Sciatic nerve (tissue), 2 donors: Measurements from ENCODE around the gene DBR1. TPM values are rescaled to one million over a fixed set of nuclear protein-coding genes. Genes with fewer than 3 reads are reported as not detected.
"Not testable (repeated sequence)": the region's sequence is repeated elsewhere in the genome, so short reads cannot be mapped to it uniquely, and the experiment has no call there.

Experiments
- ATAC-seq: fragments of 200-7000 bp; cut with Tn5 transposase; one replicate; pipeline ENCODE4 v1.9.1; 2020; ENCODE audit warnings: mild to moderate bottlenecking, moderate library complexity
- DNase-seq: peaks from one replicate; pipeline ENCODE4 v3.0.0-alpha.2; 2020; ENCODE audit warnings: low spot score
- intact Hi-C: fragments of 100-400 bp; cut with DNase I; formaldehyde crosslinking; loops from one replicate; pipeline ENCODE4 v1.14.2; 2022
- total RNA-seq: library from RNA; stranded (reverse); fragmentation: NEBNext Ultra II Directional; extraction: Animal tissue kit (Norgen Biotek cat#: 25700); gene quantifications from one replicate; pipeline ENCODE4 v1.2.1, GENCODE V29; 2021
- donor health status: DM: no; HTN: no; CAD: no.
- donor health status: DM: no; HTN: no; CAD: no.

The DBR1 gene
- total RNA-seq, 1 donor from 2014 or later = 14.6 TPM

DNA sequence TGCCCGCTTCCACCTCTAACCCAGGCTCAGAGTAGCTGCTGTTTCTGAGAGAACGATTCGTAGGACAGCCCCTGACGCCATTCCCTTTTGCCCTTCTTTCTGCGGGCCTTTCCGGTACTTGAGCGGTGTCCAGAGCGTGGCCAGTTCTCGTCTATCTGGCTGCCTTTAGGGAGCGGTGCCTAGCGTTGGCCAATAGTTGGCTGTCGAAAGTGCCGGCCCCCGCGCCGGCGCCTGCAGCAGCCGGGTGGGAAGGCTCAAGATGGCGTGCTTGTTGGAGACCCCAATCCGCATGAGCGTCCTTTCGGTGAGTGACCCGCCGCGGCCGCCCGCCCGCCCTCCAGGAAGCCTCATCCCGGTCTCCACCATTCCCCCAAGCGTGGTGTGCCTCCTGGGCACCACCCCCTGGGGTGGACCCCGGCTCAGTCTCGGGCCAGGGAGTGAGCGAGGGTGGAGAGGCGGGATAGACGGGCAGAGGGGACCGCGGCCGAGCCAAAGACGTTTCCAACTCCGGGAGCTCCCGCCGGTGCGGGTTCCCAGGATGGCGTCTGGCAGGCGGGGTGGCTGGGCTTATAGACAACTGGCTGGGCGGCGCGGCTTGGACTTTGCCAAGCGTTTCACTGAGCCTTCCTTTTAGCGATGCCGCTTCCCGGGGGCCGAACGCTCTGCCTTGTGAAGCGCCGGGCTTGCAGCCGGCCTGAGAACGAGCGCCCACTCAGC lies 12.7 kb upstream of the DBR1 start, which contains the start of gene ARMC8:
ARMC8 (plus strand) TSS at position 6 of the 717 bp plus-strand sequence; CDS start at position 260, 254 bp downstream.
- peak; percentile 75 for DNase-seq
- peak; percentile 84 for ATAC-seq
- intact Hi-C loops = no loop called here

- DNase-seq (peak; percentile 92), ATAC-seq (peak; percentile 98)
- intact Hi-C loops = no loop called here
Measured at GRCh38 chr3:138186803-138187295, 12.1 kb upstream of the DBR1 start.

DNA sequence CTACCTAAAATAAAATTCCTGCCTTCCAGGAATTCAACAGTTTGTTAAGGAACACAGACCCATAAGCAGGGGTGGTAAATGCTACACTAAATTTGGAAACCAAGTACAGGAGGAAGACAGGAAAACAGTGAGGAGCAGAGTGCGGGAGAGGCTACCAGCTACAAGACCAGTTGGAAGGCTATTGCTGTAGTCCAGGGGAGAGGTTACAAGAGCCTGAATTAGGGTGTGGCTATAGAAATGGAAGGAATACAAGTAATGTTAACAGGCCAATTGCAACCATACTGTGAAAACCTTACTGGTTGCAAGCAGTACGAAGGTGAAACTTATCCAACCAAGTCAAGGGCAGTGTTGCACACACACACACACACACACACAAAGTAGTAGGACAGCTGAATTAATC lies 11.5 kb upstream of the DBR1 start:
- no peak for DNase-seq
- no peak for ATAC-seq
- intact Hi-C loops = no loop called here

DNA sequence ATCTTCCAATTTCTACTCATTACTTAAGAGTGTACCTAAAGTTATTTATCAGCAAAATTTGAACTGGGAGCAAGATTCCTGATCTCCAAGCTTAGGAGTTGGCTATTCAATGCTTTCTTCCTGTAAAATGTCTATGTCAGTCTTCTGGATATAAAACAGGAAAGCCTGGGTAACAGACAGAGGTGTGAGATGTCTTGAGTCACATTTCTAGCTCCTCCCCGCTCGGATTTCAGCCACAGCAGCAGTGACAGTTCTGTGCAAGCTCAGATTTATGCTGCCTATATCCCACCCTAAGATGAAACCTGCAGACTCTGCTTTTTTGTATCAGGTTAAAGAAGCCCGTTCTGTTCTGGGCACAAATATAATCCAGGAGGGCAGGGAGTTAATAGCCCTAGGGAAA lies 10.3 kb upstream of the DBR1 start:
- intact Hi-C loops = loop anchor here (2.0 kb wide), 1 partner anchor 70 kb away; the partner anchor contains the start of gene DZIP1L
- ATAC-seq = no peak
- DNase-seq = no peak

- DNase-seq = no peak
- intact Hi-C loops = no loop called here
- no peak for ATAC-seq
Measured at GRCh38 chr3:138180375-138181029, 5.8 kb upstream of the DBR1 start.

DNA sequence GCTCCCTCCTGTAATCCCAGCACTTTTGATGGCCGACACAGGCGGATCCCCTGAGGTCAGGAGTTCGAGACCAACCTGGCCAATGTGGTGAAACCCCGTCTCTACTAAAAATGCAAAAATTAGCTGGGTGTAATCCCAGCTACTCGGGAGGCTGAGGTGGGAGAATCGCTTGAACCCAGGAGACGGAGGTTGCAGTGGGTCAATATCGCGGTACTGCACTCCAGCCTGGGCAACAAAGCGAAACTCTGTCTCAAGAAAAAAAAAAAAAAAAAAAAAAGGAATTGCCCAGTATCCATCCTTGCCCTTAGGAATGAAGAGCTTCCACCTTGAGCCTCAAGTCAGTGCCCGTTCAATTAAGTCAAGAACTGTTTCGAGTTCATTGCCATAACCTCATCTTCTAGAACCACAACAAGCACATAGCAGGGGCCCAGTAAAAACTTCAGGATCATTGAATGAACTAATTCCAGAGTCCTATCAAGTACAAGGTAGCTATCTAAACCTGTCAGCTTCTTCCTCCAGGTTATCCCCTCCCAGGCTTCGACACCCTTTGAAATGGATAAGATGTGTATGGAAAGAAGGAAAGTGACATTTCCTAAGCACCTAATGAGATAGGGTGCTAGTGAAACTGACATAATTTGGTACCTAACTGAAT lies 826 bp downstream of the DBR1 start:
- DNase-seq (no peak), ATAC-seq (peak; percentile 5)
- intact Hi-C loops = no loop called here

DNA sequence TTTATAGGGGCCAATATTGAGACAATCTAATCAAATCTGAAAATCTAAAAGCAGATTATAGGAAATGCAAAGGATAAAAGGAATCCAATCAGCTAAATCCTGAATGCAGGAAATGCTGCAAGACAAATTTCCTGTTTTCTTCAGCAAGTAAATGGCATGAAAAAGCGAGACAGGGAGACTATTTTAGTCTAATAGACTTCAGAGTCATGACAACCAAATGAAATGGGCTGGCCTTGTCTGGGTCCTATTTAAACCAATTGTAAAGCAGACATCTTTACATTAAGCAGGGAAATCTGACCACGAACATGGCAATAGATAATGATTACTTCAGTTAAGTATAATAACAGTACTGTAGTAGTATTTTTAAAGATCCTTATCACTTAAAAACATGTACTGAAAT lies 2.1 kb downstream of the DBR1 start:
- DNase-seq (no peak), ATAC-seq (no peak)
- intact Hi-C loops = no loop called here

DNA sequence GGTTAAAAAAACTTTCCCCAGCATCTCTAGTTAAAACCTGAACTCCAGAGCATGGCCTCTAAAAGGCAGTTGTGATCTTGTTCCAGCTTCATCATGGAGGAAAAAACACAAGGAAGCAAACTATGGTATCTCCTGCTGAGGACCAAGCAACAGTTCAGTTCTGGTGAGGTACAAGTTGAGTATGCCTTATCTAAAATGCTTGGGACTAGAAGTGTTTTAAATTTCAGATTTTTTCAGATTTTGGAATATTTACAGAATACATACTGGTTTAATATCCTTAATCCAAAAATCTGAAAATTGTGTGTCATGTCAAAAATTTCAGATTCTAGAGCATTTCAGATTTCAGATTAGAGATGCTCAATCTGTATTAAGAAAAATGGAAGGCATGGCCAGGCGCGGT lies 9.7 kb downstream of the DBR1 start:
- DNase-seq (no peak), ATAC-seq (no peak)
- intact Hi-C loops = no loop called here

DNA sequence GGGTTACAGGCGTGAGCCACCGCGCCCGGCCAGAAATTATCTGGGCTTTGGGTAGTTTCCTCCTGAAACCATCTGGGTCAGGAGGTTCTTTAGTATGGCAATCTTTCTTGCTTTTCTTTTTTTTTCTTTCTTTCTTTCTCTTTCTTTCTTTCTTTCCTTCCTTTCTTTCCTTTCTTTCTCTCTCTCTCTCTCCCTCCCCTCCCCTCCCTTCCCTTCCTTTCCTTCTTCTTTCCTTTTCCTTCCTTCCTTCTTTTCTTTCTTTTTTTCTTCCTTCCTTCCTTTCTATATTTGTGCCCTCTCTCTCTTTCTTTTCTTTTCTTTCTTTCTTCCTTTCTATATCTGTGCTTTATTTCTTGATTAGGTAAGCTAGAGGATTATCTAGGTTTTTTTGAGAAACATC lies 17.0 kb downstream of the DBR1 start:
- no peak for DNase-seq
- ATAC-seq = no peak
- intact Hi-C loops = no loop called here

GRCh38 chr3:138154534-138154933 lies 20.2 kb downstream of the DBR1 start:
- intact Hi-C loops = no loop called here
- DNase-seq = no peak
- ATAC-seq = no peak

DNA sequence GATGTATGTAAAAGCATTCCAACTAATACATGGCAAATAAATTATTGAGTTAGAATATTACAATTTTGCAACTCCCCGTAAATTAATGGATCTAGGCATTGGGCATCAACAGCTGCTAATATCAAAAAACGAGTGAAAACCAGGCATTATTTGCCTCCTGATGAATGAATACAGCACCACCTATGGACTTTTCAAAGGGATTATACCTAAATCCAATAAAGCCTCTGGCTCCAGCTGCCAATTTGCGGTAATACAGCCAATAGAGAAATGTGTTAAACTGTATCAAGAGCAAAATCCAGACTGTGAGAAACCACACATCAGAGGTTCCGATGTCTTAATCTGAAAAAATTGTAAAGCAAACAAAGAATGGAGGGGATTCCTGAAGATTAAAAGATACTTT lies 26.2 kb downstream of the DBR1 start:
- DNase-seq (no peak), ATAC-seq (no peak)
- intact Hi-C loops = no loop called here

GRCh38 chr3:138142181-138142580 lies 32.5 kb downstream of the DBR1 start:
- intact Hi-C loops, ATAC-seq, DNase-seq: not testable (repeated sequence)

DNA sequence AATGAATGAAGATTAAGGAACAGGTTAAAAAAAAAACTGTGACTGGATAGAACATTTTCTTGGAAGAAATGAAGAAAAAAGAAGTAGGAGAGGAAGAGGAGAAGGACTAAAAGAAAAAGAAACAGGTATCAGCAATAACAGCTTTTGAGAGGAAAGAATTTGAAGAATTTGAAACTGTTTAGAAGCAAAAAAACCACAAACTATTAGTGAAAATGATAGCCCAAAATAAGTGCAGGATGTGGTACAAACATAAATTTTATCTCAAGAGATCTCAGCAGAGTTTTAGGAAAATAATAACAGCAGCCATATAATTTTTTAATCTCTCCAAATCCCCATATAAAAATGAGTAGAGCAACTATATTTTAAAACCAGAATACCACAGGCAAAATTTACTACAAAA lies 33.8 kb downstream of the DBR1 start:
- no peak for DNase-seq
- intact Hi-C loops = no loop called here
- no peak for ATAC-seq

DNA sequence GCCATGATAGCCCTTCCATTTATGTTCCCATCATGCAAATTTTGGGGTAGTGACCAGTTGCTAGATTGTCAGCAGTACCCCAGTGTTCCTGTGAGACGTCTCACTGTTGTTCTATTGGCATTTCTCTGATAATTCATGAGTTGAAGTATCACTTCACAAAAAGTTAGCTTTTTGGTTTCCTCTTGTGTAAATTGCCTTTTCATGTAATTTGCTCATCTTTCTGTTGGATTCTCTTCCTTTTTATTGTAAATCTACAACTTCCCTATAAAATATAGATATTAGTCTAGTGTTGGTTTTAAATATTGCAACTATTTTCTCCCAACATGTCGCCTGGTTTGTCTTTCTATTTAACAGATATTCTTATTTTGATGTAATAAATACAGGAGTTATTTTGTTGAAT lies 35.0 kb downstream of the DBR1 start:
- ATAC-seq = no peak
- intact Hi-C loops = no loop called here

GRCh38 chr3:138137861-138138260 lies 36.9 kb downstream of the DBR1 start:
- no peak for ATAC-seq
- DNase-seq = no peak
- intact Hi-C loops = no loop called here

More for the DNA sequence above, 35.0 kb downstream of the DBR1 start:
- DNase-seq = no peak

GRCh38 chr3:138136201-138136600 lies 38.5 kb downstream of the DBR1 start:
- ATAC-seq = peak; percentile 59
- intact Hi-C loops = no loop called here

DNA sequence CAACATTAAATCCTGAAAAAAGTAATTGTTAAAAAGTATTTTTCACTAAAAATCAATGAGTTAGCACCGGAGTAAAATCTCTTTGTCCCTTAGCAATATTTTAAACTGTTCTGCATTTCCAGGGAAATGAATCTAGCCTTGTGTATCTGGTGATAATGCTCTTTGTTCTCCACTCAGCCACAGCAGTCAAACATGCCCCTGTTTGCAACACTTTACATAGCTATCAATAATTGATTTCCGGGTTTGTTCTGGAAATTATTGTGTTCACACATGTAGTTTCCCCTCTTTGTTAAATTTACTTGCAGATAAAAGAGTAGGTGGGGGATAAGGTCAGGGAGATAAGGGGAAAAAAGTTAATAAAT lies 38.9 kb downstream of the DBR1 start:
- intact Hi-C loops = no loop called here
- no peak for DNase-seq

More at GRCh38 chr3:138136201-138136600, 38.5 kb downstream of the DBR1 start:
- DNase-seq = no peak

GRCh38 chr3:138135146-138135832 lies 39.4 kb downstream of the DBR1 start:
- intact Hi-C loops = no loop called here
- peak; percentile 60 for ATAC-seq
- no peak for DNase-seq

More for the DNA sequence above, 38.9 kb downstream of the DBR1 start:
- ATAC-seq = no peak

GRCh38 chr3:138132239-138132638 lies 42.5 kb downstream of the DBR1 start, which contains the start of gene A4GNT:
TSS of gene A4GNT (minus strand) at chr3:138132390. CDS start at chr3:138131256, 1,134 bp downstream.
- ATAC-seq = no peak
- DNase-seq = no peak
- intact Hi-C loops = no loop called here
